ENCODE data around the gene LYSMD2.
A peak's percentile ranks its signal among the peaks of the same experiment; 100 is the strongest.

LYSMD2 gene

GRCh38 chr15:51751697-51752683 is 14.5 kb upstream of the LYSMD2 start:
- DNase-seq: peak; percentile 33

GRCh38 chr15:51750792-51751696 is 13.6 kb upstream of the LYSMD2 start, which contains the start of gene TMOD2:
Gene TMOD2, plus strand, starts transcription at chr15:51751597. Its CDS starts 14,845 bp downstream, at chr15:51766442.
- DNase-seq: peak; percentile 23

GRCh38 chr15:51750186-51750585 is 12.7 kb upstream of the LYSMD2 start:
- DNase-seq: no peak

GRCh38 chr15:51749307-51749706 is 11.9 kb upstream of the LYSMD2 start:
- no peak for DNase-seq

- no peak for DNase-seq
Measured at GRCh38 chr15:51739061-51739712, 1.7 kb upstream of the LYSMD2 start.

GRCh38 chr15:51738553-51738952 is 1.1 kb upstream of the LYSMD2 start:
- DNase-seq: no peak

DNA sequence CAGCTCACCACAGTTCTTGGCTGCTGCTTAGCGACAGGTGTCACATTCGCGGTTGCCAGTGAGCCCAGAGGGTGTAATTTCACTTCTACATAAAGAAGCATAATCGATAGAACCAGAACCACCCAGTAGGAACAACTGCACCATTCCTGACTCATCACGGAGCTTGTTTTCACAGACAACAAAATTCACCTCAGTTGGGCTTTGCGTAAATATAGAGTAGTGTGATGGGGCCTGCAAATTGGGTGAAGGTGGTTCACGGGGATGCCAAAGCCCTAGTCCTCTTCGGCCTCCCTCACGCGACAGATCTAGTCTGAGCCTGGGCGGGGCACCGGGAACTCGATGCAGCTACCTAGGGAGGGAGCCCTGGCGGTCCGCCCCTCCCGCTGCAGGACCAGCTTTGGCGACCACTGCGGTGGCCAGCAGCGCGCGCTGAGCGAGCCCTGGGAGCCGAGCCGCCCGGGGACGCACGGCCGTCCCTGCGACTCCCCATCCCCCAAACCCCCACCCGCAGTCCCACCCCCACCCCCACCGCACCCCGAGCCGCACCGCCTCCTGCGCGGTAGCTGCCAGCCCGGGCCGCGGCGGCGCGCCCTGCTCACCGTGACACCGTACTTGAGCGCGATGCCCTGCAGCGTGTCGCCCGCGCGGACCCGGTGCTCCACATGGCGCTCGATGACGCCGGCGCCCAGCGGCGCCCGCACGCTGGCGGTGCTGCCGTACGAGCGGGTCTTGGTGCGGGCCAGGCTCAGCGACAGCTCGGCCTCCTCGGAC is 519 bp downstream of the LYSMD2 start:
- peak; percentile 15 for DNase-seq

GRCh38 chr15:51736069-51736468 is 1.4 kb downstream of the LYSMD2 start:
- no peak for DNase-seq

DNA sequence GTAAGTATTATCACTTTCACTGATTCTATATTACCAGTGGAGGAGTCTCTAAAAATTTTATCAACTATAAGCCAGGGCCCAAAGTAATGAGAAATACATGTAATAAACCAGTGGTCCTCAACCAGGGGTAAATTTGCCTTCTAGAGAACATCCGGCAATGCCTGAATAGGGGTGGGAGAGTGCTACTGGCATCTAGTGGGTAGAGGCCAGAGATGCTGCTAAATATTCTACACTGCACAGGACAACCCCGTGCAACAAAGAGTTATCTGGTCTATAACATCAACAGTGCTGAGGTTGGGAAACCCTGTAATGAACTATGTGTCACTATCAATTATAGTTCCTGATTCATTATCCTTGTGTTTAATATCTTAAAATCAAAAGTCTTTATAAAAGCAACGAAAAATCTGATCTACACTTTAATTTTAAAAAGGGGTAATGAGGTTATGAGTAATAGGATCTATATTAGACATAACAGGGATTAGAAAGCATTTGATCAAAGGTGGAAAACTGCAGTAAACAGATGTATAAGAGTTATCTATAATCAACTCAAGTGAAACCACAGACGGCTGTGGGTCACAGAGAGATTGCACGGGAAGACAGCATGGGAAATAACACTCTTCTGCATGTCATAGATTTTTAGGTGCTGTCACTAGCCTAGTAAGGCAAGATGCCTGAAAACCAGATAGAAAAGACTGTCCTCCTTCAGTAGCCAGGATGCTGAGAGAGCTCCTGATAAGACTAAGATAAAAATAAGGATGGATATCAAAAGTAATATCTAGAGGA is 2.0 kb downstream of the LYSMD2 start:
- DNase-seq: no peak

- no peak for DNase-seq
Measured at GRCh38 chr15:51732646-51733045, 4.8 kb downstream of the LYSMD2 start.

DNA sequence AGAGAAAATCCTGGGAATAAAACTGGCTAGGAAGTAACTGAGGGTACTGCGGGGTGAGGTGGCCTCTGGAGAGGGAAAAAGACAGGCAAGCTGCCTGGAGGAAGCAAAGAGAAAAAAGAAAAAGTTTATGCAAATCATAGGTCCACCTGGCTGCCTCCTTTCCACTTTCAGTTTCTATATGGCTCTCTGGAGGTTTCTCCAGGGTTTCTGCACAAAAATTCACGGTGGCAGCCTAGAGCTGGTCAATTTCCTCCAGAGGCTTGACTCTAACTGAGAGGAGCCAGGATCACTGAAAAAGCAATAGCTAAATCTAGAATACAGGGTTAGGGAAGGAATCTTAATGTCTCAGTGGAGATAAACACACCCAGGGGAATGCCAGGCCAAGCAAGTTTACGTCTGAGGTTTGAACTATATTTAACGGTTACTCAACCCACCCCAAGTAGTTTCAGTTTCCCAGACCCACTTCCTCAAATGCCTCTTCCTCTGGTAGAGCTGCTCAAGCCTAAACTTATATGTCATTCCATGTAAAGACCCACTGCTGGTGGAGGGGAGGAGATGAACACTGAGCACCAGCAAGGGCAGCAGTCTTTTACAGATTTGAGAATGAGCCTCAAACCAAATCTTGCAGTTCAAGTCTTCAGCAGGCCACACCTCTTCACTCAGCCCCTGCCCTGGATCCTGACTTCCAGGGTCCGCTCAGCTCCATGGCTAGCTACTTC is 5.7 kb downstream of the LYSMD2 start:
- peak; percentile 40 for DNase-seq

- DNase-seq: peak; percentile 71
Measured at GRCh38 chr15:51727141-51727897, 10.1 kb downstream of the LYSMD2 start.

DNA sequence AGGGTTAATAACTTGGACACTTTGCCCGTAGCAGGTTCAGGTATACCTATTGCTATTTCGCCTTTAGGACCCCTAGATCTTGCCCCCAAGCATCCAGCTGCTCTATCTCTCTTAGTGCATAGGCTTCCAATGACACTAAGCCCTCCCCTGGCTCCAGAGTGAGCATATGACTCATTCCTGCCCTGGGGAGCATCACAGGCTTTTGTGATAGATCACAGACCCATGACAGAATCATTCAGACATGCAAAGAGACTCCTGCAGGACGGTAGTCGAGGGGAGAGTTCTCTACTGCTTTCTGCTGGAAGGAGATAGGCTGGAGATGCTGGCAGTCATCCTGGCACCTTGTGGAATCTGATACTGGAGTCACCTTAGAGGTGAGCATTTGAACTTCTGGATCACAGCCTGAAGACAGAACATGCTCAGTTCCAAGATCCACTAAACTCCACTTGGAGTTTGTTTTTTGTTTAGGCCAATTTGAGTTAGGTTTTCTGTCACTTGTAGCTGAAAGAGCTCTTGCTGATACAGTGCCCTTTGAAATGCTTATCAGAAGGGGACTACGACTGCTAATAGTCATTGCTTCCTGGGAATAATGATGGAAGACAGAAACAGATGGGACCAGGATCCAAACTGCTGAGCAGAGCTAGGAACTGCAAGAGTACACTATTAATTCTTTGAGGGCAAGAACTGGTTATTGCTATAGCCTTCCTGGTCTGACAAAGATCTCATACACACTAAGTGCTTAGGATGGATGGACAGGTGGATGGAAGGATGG is 11.0 kb downstream of the LYSMD2 start:
- peak; percentile 96 for DNase-seq

DNA sequence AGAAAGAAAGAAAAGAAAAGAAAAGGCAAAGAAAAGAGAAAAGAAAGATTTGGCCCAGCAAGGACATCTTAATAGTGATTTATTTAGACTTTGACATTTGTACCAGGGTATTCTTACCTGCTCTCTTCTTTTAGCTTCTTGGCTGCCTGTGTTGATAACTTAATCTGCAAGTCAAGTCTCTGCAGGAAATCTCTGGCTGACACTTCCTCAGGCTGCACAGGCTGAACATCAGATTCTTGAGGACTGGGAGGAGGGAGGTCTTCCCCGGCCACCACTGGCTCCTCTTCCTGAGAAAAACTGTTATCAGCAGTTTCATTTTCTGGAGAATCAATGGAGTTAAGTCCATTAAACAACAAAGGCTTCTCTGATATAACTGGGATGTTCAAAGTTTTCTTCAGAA is 12.8 kb downstream of the LYSMD2 start:
- no peak for DNase-seq

DNA sequence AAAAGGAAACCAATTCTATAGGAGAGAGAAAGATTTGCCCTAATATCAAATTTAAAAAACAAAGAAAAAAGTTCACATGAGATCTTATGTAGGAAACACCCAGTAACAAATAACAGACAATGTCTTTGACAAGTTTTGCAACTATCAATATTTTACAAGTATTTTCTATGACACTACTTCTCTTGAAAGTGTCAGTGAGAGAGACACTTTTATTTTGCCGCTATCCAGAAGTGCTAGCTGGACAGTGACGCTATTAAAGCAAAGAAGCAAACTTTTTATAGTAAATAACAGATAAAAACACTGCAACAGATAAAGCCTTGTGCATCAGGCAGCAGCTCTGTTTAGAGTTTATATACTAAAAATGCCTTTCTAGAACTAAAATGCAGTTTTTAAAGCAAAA is 13.3 kb downstream of the LYSMD2 start:
- DNase-seq: no peak

- DNase-seq: peak; percentile 17
Measured at GRCh38 chr15:51721199-51721960, 16.1 kb downstream of the LYSMD2 start.

DNA sequence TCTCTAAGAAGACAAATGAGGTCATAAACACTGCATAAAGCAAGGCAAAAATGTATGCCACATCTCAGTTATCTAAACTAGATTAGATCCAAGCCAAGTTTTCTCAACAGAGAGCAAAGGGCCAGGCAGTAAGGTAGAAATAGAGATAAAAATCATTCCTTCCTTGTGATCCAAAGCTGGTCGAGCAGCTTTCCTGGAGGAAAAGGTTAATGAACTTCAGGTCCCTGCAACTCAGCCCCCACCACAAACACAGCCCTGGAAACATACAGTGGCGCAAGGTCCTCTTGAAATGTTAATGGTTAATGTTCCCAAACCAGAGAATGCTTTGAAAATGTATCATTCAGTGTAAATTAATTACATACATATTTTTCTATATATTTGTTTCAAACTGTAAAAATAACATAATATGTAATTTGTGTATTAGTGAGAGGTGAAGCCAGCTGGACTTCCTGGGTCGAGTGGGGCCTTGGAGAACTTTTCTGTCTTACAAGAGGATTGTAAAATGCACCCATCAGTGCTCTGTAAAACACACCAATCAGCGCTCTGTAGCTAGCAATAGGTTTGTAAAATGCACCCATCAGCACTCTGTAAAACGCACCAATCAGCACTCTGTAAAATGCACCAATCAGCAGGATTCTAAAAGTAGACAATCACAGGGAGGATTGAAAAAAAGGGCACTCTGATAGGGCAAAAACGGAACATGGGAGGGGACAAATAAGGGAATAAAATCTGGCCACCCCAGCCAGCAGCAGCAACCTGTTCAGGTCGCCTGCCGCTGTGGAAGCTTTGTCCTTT is 17.1 kb downstream of the LYSMD2 start:
- no peak for DNase-seq
